HL-60 (cell line): ENCODE measurements around the gene MRGPRX2.

ENCODE experiments used
- CTCF ChIP-seq: IDR thresholded peaks from one replicate; pipeline ENCODE4 v1.5.1; 2011; ENCODE audit warnings: low read length, control low read depth, inconsistent platforms; ENCODE audit not compliant: insufficient read depth
- POLR2AphosphoS5 ChIP-seq: IDR thresholded peaks from 2 replicates; pipeline ENCODE4 v1.6.1; 2012; ENCODE audit warnings: low read depth
- REST ChIP-seq: IDR thresholded peaks from 2 replicates; pipeline ENCODE4 v1.6.1; 2012; ENCODE audit warnings: low read depth; ENCODE audit not compliant: insufficient replicate concordance

GRCh38 chr11:19087658-19088057, 27.1 kb upstream of the MRGPRX2 start:
- TF ChIP-seq REST (no peak), CTCF (no peak), POLR2AphosphoS5 (no peak)
